ENCODE data around the gene FLAD1.

Gene FLAD1

GRCh38 chr1:155037851-155038441, 54.8 kb downstream of the FLAD1 start:
- H3K9me3 ChIP-seq (ENCODE audit: control insufficient read depth in 2 of 2, low read length in 2 of 2), result no peaks in the 10 kb centered on the region
- no peaks in the 10 kb centered on the region for H3K36me3 ChIP-seq (ENCODE audit: control insufficient read depth in 2 of 2, insufficient read depth in 2 of 2, low read length in 2 of 2)
- peak overlapping the region; percentile 85 to 92 for H3K27ac ChIP-seq (ENCODE audit: low read depth in 2 of 2, low read length in 2 of 2)
- peaks cover 21 to 33% of the 10 kb centered on the region in 2 donors for H3K4me1 ChIP-seq (ENCODE audit: control insufficient read depth in 2 of 2, insufficient read depth in 2 of 2, low read length in 2 of 2)
- no peaks in the 10 kb centered on the region for H3K27me3 ChIP-seq (ENCODE audit: control insufficient read depth in 2 of 2, insufficient read depth in 2 of 2, low read length in 2 of 2)
- H3K9ac ChIP-seq (ENCODE audit: low read depth in 1 of 2, low read length in 2 of 2), result peak overlapping the region in 1 of 2 donors; percentile 61
- H3K4me3 ChIP-seq (ENCODE audit: low read length in 2 of 2), result peak overlapping the region in 1 of 2 donors; percentile 37

GRCh38 chr1:155038602-155039307, 55.6 kb downstream of the FLAD1 start:
- Histone ChIP-seq H3K9ac (ENCODE audit: low read depth in 1 of 2, low read length in 2 of 2) (peak overlapping the region; percentile 64 to 67), H3K4me1 (ENCODE audit: control insufficient read depth in 2 of 2, insufficient read depth in 2 of 2, low read length in 2 of 2) (peaks cover 27 to 40% of the 10 kb centered on the region in 2 donors), H3K4me3 (ENCODE audit: low read length in 2 of 2) (peak overlapping the region in 1 of 2 donors; percentile 26), H3K9me3 (ENCODE audit: control insufficient read depth in 2 of 2, low read length in 2 of 2) (no peaks in the 10 kb centered on the region), H3K27ac (ENCODE audit: low read depth in 2 of 2, low read length in 2 of 2) (peak overlapping the region; percentile 85 to 92), H3K27me3 (ENCODE audit: control insufficient read depth in 2 of 2, insufficient read depth in 2 of 2, low read length in 2 of 2) (no peaks in the 10 kb centered on the region), H3K36me3 (ENCODE audit: control insufficient read depth in 2 of 2, insufficient read depth in 2 of 2, low read length in 2 of 2) (no peaks in the 10 kb centered on the region)

- peak overlapping the region; percentile 64 to 67 for H3K9ac ChIP-seq (ENCODE audit: low read depth in 1 of 2, low read length in 2 of 2)
- no peak overlapping the region for H3K4me3 ChIP-seq (ENCODE audit: low read length in 2 of 2)
- no peaks in the 10 kb centered on the region for H3K27me3 ChIP-seq (ENCODE audit: control insufficient read depth in 2 of 2, insufficient read depth in 2 of 2, low read length in 2 of 2)
- peak overlapping the region; percentile 85 to 92 for H3K27ac ChIP-seq (ENCODE audit: low read depth in 2 of 2, low read length in 2 of 2)
- no peaks in the 10 kb centered on the region for H3K9me3 ChIP-seq (ENCODE audit: control insufficient read depth in 2 of 2, low read length in 2 of 2)
- H3K4me1 ChIP-seq (ENCODE audit: control insufficient read depth in 2 of 2, insufficient read depth in 2 of 2, low read length in 2 of 2), result peaks cover 33 to 45% of the 10 kb centered on the region in 2 donors
- H3K36me3 ChIP-seq (ENCODE audit: control insufficient read depth in 2 of 2, insufficient read depth in 2 of 2, low read length in 2 of 2), result no peaks in the 10 kb centered on the region
Measured at GRCh38 chr1:155039308-155039669, 56.1 kb downstream of the FLAD1 start.

- no peaks in the 10 kb centered on the region for H3K27me3 ChIP-seq (ENCODE audit: control insufficient read depth in 2 of 2, insufficient read depth in 2 of 2, low read length in 2 of 2)
- H3K9me3 ChIP-seq (ENCODE audit: control insufficient read depth in 2 of 2, low read length in 2 of 2), result no peaks in the 10 kb centered on the region
- H3K27ac ChIP-seq (ENCODE audit: low read depth in 2 of 2, low read length in 2 of 2), result no peak overlapping the region
- H3K36me3 ChIP-seq (ENCODE audit: control insufficient read depth in 2 of 2, insufficient read depth in 2 of 2, low read length in 2 of 2), result no peaks in the 10 kb centered on the region
- H3K4me1 ChIP-seq (ENCODE audit: control insufficient read depth in 2 of 2, insufficient read depth in 2 of 2, low read length in 2 of 2), result peaks cover 44 to 57% of the 10 kb centered on the region in 2 donors
- H3K4me3 ChIP-seq (ENCODE audit: low read length in 2 of 2), result no peak overlapping the region
- no peak overlapping the region for H3K9ac ChIP-seq (ENCODE audit: low read depth in 1 of 2, low read length in 2 of 2)
Measured at GRCh38 chr1:155040358-155041093, 57.4 kb downstream of the FLAD1 start.
